ENCODE data around the gene RPA1. TPM values are rescaled to one million over a fixed set of nuclear protein-coding genes. Genes with fewer than 3 reads are reported as not detected.

The RPA1 gene
- total RNA-seq, 3 donors from 2014 or later (not counting 1 experiment from before 2014, with no cell fraction given): 70.9 to 101 (median 98.9) TPM

- ATAC-seq (no peak), DNase-seq (no peak)
- Mint-ChIP-seq H3K9me3 (no peaks in the 10 kb centered on the region), H3K4me1 (no peaks in the 10 kb centered on the region), H3K27ac (no peak overlapping the region), H3K27me3 (ENCODE audit: low read depth in 2 of 2) (peaks cover 4 to 15% of the 10 kb centered on the region in 2 donors), H3K4me3 (no peak overlapping the region), H3K36me3 (no peaks in the 10 kb centered on the region)
- Histone ChIP-seq H3K9me3 (ENCODE audit: control insufficient read depth, insufficient read depth, low read length) (no peaks in the 10 kb centered on the region), H3K27ac (ENCODE audit: low read length) (no peak overlapping the region), H3K4me1 (ENCODE audit: control insufficient read depth, insufficient read depth, low read length) (no peaks in the 10 kb centered on the region), H3K27me3 (ENCODE audit: control insufficient read depth, insufficient read depth, low read length) (no peaks in the 10 kb centered on the region), H3K36me3 (ENCODE audit: control insufficient read depth, insufficient read depth, low read length) (no peaks in the 10 kb centered on the region), H3K4me3 (ENCODE audit: low read length) (no peak overlapping the region)
- intact Hi-C loops (cut with micrococcal nuclease): no loop called here
- WGBS (ENCODE audit: insufficient coverage): 91% methylated on average over 29 of the region's 29 CpGs
- no peak for TF ChIP-seq CTCF (IDR thresholded peaks at IDR 0.05)
Measured at GRCh38 chr17:1918346-1919162, 88.7 kb downstream of the RPA1 start.

- intact Hi-C loops (cut with micrococcal nuclease): no loop called here
Measured at GRCh38 chr17:1919201-1919600, 89.4 kb downstream of the RPA1 start.

GRCh38 chr17:1920948-1921351, 91.1 kb downstream of the RPA1 start:
- peaks cover 3 to 11% of the 10 kb centered on the region in 2 donors for H3K27me3 Mint-ChIP-seq (ENCODE audit: low read depth in 2 of 2)
- Histone ChIP-seq H3K36me3 (ENCODE audit: control insufficient read depth, insufficient read depth, low read length) (no peaks in the 10 kb centered on the region), H3K9me3 (ENCODE audit: control insufficient read depth, insufficient read depth, low read length) (no peaks in the 10 kb centered on the region), H3K4me3 (ENCODE audit: low read length) (no peak overlapping the region), H3K27ac (ENCODE audit: low read length) (no peak overlapping the region), H3K27me3 (ENCODE audit: control insufficient read depth, insufficient read depth, low read length) (no peaks in the 10 kb centered on the region), H3K4me1 (ENCODE audit: control insufficient read depth, insufficient read depth, low read length) (no peaks in the 10 kb centered on the region)
- ATAC-seq (no peak), DNase-seq (no peak)
- WGBS (ENCODE audit: insufficient coverage): 98% methylated on average over 15 of the region's 19 CpGs
- H3K4me1 Mint-ChIP-seq: no peaks in the 10 kb centered on the region
- no peaks in the 10 kb centered on the region for H3K36me3 Mint-ChIP-seq
- no peak overlapping the region for H3K4me3 Mint-ChIP-seq
- no peak overlapping the region for H3K27ac Mint-ChIP-seq
- TF ChIP-seq CTCF (IDR thresholded peaks at IDR 0.05): no peak
- no peaks in the 10 kb centered on the region for H3K9me3 Mint-ChIP-seq
- intact Hi-C loops (cut with micrococcal nuclease): no loop called here

More at GRCh38 chr17:1919201-1919600, 89.4 kb downstream of the RPA1 start:
- Mint-ChIP-seq H3K4me3 (no peak overlapping the region), H3K36me3 (no peaks in the 10 kb centered on the region), H3K9me3 (no peaks in the 10 kb centered on the region), H3K27me3 (ENCODE audit: low read depth in 2 of 2) (peaks cover 4 to 15% of the 10 kb centered on the region in 2 donors), H3K4me1 (no peaks in the 10 kb centered on the region), H3K27ac (no peak overlapping the region)
- Histone ChIP-seq H3K27ac (ENCODE audit: low read length) (no peak overlapping the region), H3K9me3 (ENCODE audit: control insufficient read depth, insufficient read depth, low read length) (no peaks in the 10 kb centered on the region), H3K36me3 (ENCODE audit: control insufficient read depth, insufficient read depth, low read length) (no peaks in the 10 kb centered on the region), H3K4me1 (ENCODE audit: control insufficient read depth, insufficient read depth, low read length) (no peaks in the 10 kb centered on the region), H3K4me3 (ENCODE audit: low read length) (no peak overlapping the region), H3K27me3 (ENCODE audit: control insufficient read depth, insufficient read depth, low read length) (no peaks in the 10 kb centered on the region)
- WGBS (ENCODE audit: insufficient coverage): 92% methylated on average over 13 of the region's 13 CpGs
- ATAC-seq: no peak
- TF ChIP-seq CTCF (IDR thresholded peaks at IDR 0.05): no peak
- DNase-seq: no peak

Data from natural killer cell (primary cell).